CD14-positive monocyte (primary cell): ENCODE results near the gene TIRAP. TPM values are rescaled to one million over a fixed set of nuclear protein-coding genes. Genes with fewer than 3 reads are reported as not detected.

Experiments used
- DNase-seq, 3 donors: peaks; one replicate each; pipeline ENCODE4 v3.0.0-alpha.2; 2011 to 2022
- H2AFZ ChIP-seq: 2 replicates; pipeline ENCODE4 v1.6.0; 2012; ENCODE audit warnings: mild to moderate bottlenecking, low read depth, low read length, inconsistent platforms; ENCODE audit not compliant: insufficient read depth, poor library complexity, severe bottlenecking
- H3K27ac ChIP-seq, 2 donors: 1 replicate in 1 of 2; 2 replicates in 1 of 2; pipeline ENCODE4 v1.5.1; 2012 to 2013; ENCODE audit warnings: low read length in 2 of 2, control low read depth in 1 of 2, inconsistent platforms in 1 of 2, low read depth in 1 of 2, mild to moderate bottlenecking in 1 of 2
- H3K27me3 ChIP-seq, 2 donors: one replicate each; pipeline versions ENCODE4 v1.6.0 to v1.6.1; 2011 to 2013; ENCODE audit warnings: low read length in 2 of 2; ENCODE audit not compliant: control insufficient read depth in 2 of 2, insufficient read depth in 2 of 2
- H3K36me3 ChIP-seq, 2 donors: replicated peaks in 1 of 2; 1 replicate in 1 of 2; 2 replicates in 1 of 2; pipeline versions ENCODE4 v1.5.1 to v1.6.1; 2012 to 2013; ENCODE audit warnings: low read length in 2 of 2, control low read depth in 1 of 2, inconsistent platforms in 1 of 2, mild to moderate bottlenecking in 1 of 2; ENCODE audit not compliant: insufficient read depth in 2 of 2, control insufficient read depth in 1 of 2
- H3K4me1 ChIP-seq, 2 donors: 1 replicate in 1 of 2; 2 replicates in 1 of 2; pipeline versions ENCODE4 v1.5.1 to v1.6.1; 2012 to 2013; ENCODE audit warnings: low read length in 2 of 2, control low read depth in 1 of 2, inconsistent platforms in 1 of 2, mild to moderate bottlenecking in 1 of 2, moderate library complexity in 1 of 2; ENCODE audit not compliant: insufficient read depth in 2 of 2, control insufficient read depth in 1 of 2
- H3K4me2 ChIP-seq: replicated peaks from 2 replicates; pipeline ENCODE3; 2012; ENCODE audit warnings: low read length, moderate library complexity, mild to moderate bottlenecking; ENCODE audit not compliant: poor library complexity, severe bottlenecking; ENCODE audit errors: extremely low read depth
- H3K4me3 ChIP-seq, 3 experiments: fragments of 200-600 bp in 1 of 3; sonication (generic) in 1 of 3; replicated peaks in 1 of 3; 1 replicate in 2 of 3; 2 replicates in 1 of 3; pipeline ENCODE4 v1.5.1; 2011 to 2013; ENCODE audit warnings: low read length in 3 of 3, mild to moderate bottlenecking in 3 of 3, control low read depth in 2 of 3, low read depth in 2 of 3, inconsistent platforms in 1 of 3, moderate library complexity in 1 of 3
- H3K79me2 ChIP-seq: 2 replicates; pipeline ENCODE4 v1.6.0; 2012; ENCODE audit warnings: mild to moderate bottlenecking, control low read depth, inconsistent platforms, low read length, moderate library complexity; ENCODE audit not compliant: insufficient read depth
- H3K9ac ChIP-seq: 2 replicates; pipeline ENCODE4 v1.6.0; 2017; ENCODE audit warnings: low read length, mild to moderate bottlenecking; ENCODE audit not compliant: insufficient read depth, poor library complexity, severe bottlenecking
- H3K9me3 ChIP-seq, 2 donors: replicated peaks in 1 of 2; 1 replicate in 1 of 2; 2 replicates in 1 of 2; pipeline versions ENCODE4 v1.5.1 to v1.6.1; 2012 to 2013; ENCODE audit warnings: low read length in 2 of 2, control low read depth in 1 of 2; ENCODE audit not compliant: control insufficient read depth in 1 of 2, insufficient read depth in 1 of 2
- H4K20me1 ChIP-seq: 2 replicates; pipeline ENCODE4 v1.6.0; 2012; ENCODE audit warnings: mild to moderate bottlenecking, low read length, control low read depth, moderate library complexity; ENCODE audit not compliant: insufficient read depth
- H3K27ac Mint-ChIP-seq, 7 donors: one replicate each; pipeline ENCODE4 v1.8.0; 2020; ENCODE audit warnings: mild to moderate bottlenecking in 7 of 7, mixed read lengths in 7 of 7, moderate library complexity in 6 of 7, inconsistent platforms in 2 of 7
- H3K27me3 Mint-ChIP-seq, 3 donors: one replicate each; pipeline ENCODE4 v1.8.0; 2021 to 2022; ENCODE audit warnings: low read depth in 3 of 3, mild to moderate bottlenecking in 3 of 3, mixed read lengths in 3 of 3, moderate library complexity in 3 of 3, inconsistent platforms in 1 of 3
- H3K36me3 Mint-ChIP-seq, 2 donors: one replicate each; pipeline ENCODE4 v1.8.0; 2020; ENCODE audit warnings: mixed read lengths in 2 of 2, inconsistent platforms in 1 of 2, mild to moderate bottlenecking in 1 of 2
- H3K4me1 Mint-ChIP-seq: one replicate; pipeline ENCODE4 v1.8.0; 2020; ENCODE audit warnings: mild to moderate bottlenecking, mixed read lengths
- H3K4me3 Mint-ChIP-seq, 2 donors: one replicate each; pipeline ENCODE4 v1.8.0; 2020; ENCODE audit warnings: mild to moderate bottlenecking in 2 of 2, mixed read lengths in 2 of 2, moderate library complexity in 1 of 2
- H3K9me3 Mint-ChIP-seq, 7 donors: one replicate each; pipeline ENCODE4 v1.8.0; 2020 to 2022; ENCODE audit warnings: mixed read lengths in 7 of 7, mild to moderate bottlenecking in 6 of 7, moderate library complexity in 6 of 7, inconsistent platforms in 2 of 7
- whole genome bisulfite sequencing: methylation state at CpG from one replicate; pipeline ENCODE4 v1.1.5; 2013; ENCODE audit warnings: missing lambda C conversion rate; ENCODE audit not compliant: insufficient coverage; 5-methylcytosine and 5-hydroxymethylcytosine counted together
- intact Hi-C, 2 donors: fragments of 100-400 bp; cut with micrococcal nuclease; formaldehyde crosslinking; loops; one replicate each; pipeline versions ENCODE4 v1.15.0 to v1.15.1; 2023
- polyA plus RNA-seq, 3 donors: library from polyadenylated mRNA; depleted of rRNA in 1 of 3; unstranded in 2 of 3; stranded (reverse) in 1 of 3; fragments of 300-500 nt in 2 of 3; fragments of >200 nt in 1 of 3; fragmentation: Illumina TruSeq in 2 of 3; gene quantifications; 1 replicate in 2 of 3; 2 replicates in 1 of 3; pipeline ENCODE4 v1.2.3, GENCODE V29; 2012 to 2021
- TF ChIP-seq, protein P1 (sequence below): fragments of 200-600 bp; IDR thresholded peaks from one replicate; pipeline ENCODE4 v1.8.0; 2022; ENCODE audit warnings: antibody characterized with exemption, mild to moderate bottlenecking

Gene TIRAP
- polyA plus RNA-seq, 3 donors: 7.0 to 13.8 (median 11.1) TPM

DNA sequence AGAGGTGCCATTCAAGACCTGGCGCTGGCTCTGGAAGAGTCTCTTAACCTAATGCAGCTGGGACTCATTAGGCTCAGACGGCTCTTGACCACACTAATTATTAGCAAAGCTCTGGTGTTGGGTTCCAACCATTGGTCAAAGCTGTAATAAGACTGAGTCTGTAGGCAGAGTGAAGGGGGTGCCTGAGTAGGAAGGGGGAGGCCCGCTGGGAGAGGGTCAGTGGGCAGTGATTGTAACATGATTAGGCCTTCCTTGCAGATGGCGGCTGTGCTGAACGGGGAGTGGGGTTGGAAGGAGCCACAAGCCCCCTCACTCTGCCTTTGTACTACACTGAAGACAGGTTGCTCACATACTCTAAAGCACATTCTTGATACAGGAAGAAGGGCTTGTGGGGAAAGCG lies 19.4 kb upstream of the TIRAP start:
- H3K4me2 ChIP-seq: no peak overlapping the region
- peaks cover 69 to 73% of the 10 kb centered on the region in 2 donors for H3K36me3 Mint-ChIP-seq
- no peaks in the 10 kb centered on the region for H3K9me3 Mint-ChIP-seq
- DNase-seq: no peak
- H3K27ac ChIP-seq: peak overlapping the region in 1 of 2 donors; percentile 18
- intact Hi-C loops: loop anchor here in 1 of 2 donors (5.0 kb wide), 1 partner anchor 41 kb away; no protein-coding TSS in a partner anchor
- peaks cover 19% of the 10 kb centered on the region for H4K20me1 ChIP-seq
- H3K4me1 ChIP-seq: peaks cover 8% of the 10 kb centered on the region in 2 donors
- H3K4me3 Mint-ChIP-seq: no peak overlapping the region
- no peak overlapping the region for H3K4me3 ChIP-seq
- H3K27ac Mint-ChIP-seq: peak overlapping the region in 2 of 7 donors; percentile 46 to 52
- H3K36me3 ChIP-seq: peaks cover 69 to 85% of the 10 kb centered on the region in 2 donors
- H2AFZ ChIP-seq: no peak overlapping the region
- H3K9me3 ChIP-seq: no peaks in the 10 kb centered on the region
- peaks cover 14% of the 10 kb centered on the region for H3K4me1 Mint-ChIP-seq
- WGBS: 83% methylated on average over 2 of the region's 6 CpGs
- no peak overlapping the region for H3K9ac ChIP-seq
- H3K27me3 Mint-ChIP-seq: peaks cover 0 to 1% (median 0%) of the 10 kb centered on the region in 3 donors
- TF ChIP-seq, protein P1, sequence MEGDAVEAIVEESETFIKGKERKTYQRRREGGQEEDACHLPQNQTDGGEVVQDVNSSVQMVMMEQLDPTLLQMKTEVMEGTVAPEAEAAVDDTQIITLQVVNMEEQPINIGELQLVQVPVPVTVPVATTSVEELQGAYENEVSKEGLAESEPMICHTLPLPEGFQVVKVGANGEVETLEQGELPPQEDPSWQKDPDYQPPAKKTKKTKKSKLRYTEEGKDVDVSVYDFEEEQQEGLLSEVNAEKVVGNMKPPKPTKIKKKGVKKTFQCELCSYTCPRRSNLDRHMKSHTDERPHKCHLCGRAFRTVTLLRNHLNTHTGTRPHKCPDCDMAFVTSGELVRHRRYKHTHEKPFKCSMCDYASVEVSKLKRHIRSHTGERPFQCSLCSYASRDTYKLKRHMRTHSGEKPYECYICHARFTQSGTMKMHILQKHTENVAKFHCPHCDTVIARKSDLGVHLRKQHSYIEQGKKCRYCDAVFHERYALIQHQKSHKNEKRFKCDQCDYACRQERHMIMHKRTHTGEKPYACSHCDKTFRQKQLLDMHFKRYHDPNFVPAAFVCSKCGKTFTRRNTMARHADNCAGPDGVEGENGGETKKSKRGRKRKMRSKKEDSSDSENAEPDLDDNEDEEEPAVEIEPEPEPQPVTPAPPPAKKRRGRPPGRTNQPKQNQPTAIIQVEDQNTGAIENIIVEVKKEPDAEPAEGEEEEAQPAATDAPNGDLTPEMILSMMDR: no peak
- peaks cover 30% of the 10 kb centered on the region for H3K79me2 ChIP-seq
- H3K27me3 ChIP-seq: no peaks in the 10 kb centered on the region

DNA sequence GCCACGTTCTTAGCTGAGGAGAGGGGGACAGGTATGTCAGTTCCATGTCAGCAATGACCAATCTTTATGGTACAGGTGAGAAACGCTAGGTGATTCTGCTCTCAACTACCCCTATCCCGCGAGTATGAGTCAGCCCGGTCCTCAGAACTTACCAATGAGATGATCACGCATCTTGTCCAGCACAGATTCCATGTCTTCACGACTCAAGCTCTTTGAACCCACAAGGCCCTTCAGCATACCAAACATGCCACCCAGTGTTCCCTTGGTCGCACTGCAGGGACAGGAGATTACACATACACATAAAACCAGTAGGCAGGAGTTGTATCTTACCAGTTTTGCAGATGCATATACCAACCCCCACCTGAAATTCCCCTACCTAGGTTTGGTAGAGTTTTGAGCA lies 17.1 kb upstream of the TIRAP start:
- no peak overlapping the region for H3K4me3 Mint-ChIP-seq
- no peak overlapping the region for H2AFZ ChIP-seq
- peak overlapping the region in 4 of 7 donors; percentile 21 to 69 (median 58) for H3K27ac Mint-ChIP-seq
- WGBS: 97% methylated on average over 5 of the region's 8 CpGs
- H3K9me3 Mint-ChIP-seq: no peaks in the 10 kb centered on the region
- peaks cover 15 to 17% of the 10 kb centered on the region in 2 donors for H3K4me1 ChIP-seq
- peaks cover 18% of the 10 kb centered on the region for H3K4me1 Mint-ChIP-seq
- no peak overlapping the region for H3K9ac ChIP-seq
- no peak overlapping the region for H3K4me3 ChIP-seq
- peaks cover 0 to 1% (median 0%) of the 10 kb centered on the region in 3 donors for H3K27me3 Mint-ChIP-seq
- peaks cover 19% of the 10 kb centered on the region for H4K20me1 ChIP-seq
- no peaks in the 10 kb centered on the region for H3K9me3 ChIP-seq
- peaks cover 43% of the 10 kb centered on the region for H3K79me2 ChIP-seq
- intact Hi-C loops: loop anchor here (5.0 kb wide), 2 partner anchors 54 to 674 kb away; partner anchors contain the start of genes FAM118B (in 1 of the 2), RPUSD4 (in 1 of the 2) and STT3A (in 1 of the 2)
- no peak for DNase-seq
- no peaks in the 10 kb centered on the region for H3K27me3 ChIP-seq
- no peak overlapping the region for H3K4me2 ChIP-seq
- peak overlapping the region in 1 of 2 donors; percentile 99 for H3K27ac ChIP-seq
- TF ChIP-seq, protein P1: no peak
- H3K36me3 Mint-ChIP-seq: peaks cover 63% of the 10 kb centered on the region in 2 donors
- peaks cover 64 to 68% of the 10 kb centered on the region in 2 donors for H3K36me3 ChIP-seq
